ENCODE results near the gene PRKCE. TPM values are rescaled to one million over a fixed set of nuclear protein-coding genes. Genes with fewer than 3 reads are reported as not detected.
A peak's percentile ranks its signal among the peaks of the same experiment; 100 is the strongest.

Gene PRKCE
- total and polyA plus RNA-seq, 7 donors: 3.0 to 21.9 (median 15.8) TPM

DNA sequence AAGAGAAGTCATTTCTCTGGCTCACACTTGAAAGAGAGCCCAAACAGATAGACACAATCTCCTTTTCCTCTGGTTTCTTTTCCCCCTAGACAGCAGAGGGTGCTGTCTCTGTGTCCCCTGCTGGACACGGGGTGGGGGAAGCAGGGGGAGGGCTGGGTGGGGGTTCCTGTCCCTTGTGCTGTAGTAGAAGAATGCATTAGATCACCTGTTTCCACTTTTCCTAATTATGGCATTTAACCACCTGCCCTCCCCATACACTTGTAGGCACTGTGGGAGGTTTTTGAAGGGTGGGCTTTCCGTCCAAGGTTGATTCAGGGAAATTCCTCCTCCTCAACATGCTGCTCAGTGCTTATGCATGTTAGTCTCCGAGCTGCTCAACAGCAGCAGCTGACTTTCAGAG, 439.5 kb downstream of the PRKCE start:
- TF ChIP-seq POLR2AphosphoS5 (IDR thresholded peaks at IDR 0.05): peak in 1 of 4 donors; percentile 5
- TF ChIP-seq, protein P1, sequence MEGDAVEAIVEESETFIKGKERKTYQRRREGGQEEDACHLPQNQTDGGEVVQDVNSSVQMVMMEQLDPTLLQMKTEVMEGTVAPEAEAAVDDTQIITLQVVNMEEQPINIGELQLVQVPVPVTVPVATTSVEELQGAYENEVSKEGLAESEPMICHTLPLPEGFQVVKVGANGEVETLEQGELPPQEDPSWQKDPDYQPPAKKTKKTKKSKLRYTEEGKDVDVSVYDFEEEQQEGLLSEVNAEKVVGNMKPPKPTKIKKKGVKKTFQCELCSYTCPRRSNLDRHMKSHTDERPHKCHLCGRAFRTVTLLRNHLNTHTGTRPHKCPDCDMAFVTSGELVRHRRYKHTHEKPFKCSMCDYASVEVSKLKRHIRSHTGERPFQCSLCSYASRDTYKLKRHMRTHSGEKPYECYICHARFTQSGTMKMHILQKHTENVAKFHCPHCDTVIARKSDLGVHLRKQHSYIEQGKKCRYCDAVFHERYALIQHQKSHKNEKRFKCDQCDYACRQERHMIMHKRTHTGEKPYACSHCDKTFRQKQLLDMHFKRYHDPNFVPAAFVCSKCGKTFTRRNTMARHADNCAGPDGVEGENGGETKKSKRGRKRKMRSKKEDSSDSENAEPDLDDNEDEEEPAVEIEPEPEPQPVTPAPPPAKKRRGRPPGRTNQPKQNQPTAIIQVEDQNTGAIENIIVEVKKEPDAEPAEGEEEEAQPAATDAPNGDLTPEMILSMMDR (IDR thresholded peaks at IDR 0.05): no peak
- 52 to 59% methylated on average over 3 of the region's 3 CpGs for WGBS, 2 donors
- H3K36me3 ChIP-seq: peaks cover 0 to 45% (median 12%) of the 10 kb centered on the region in 4 donors
- DNase-seq: no peak
- H3K27me3 ChIP-seq: no peaks in the 10 kb centered on the region
- intact Hi-C loops (cut with DNase I): loop anchor here (10.0 kb wide), 1 partner anchor 204 kb away; the partner anchor contains the start of gene EPAS1
- H3K4me3 ChIP-seq: no peak overlapping the region
- H3K4me1 ChIP-seq: peaks cover 0 to 7% (median 3%) of the 10 kb centered on the region in 4 donors
- peak overlapping the region in 1 of 4 donors; percentile 16 for H3K27ac ChIP-seq
- H3K9me3 ChIP-seq: no peaks in the 10 kb centered on the region

GRCh38 chr2:46091961-46092667, 440.6 kb downstream of the PRKCE start:
- no peak overlapping the region for H3K4me3 ChIP-seq
- intact Hi-C loops (cut with DNase I): loop anchor here (10.0 kb wide), 1 partner anchor 203 kb away; the partner anchor contains the start of gene EPAS1
- peaks cover 0 to 7% (median 5%) of the 10 kb centered on the region in 4 donors for H3K4me1 ChIP-seq
- peaks cover 0 to 43% (median 12%) of the 10 kb centered on the region in 4 donors for H3K36me3 ChIP-seq
- H3K27me3 ChIP-seq: no peaks in the 10 kb centered on the region
- H3K9me3 ChIP-seq: no peaks in the 10 kb centered on the region
- TF ChIP-seq, protein P1 (IDR thresholded peaks at IDR 0.05): no peak
- TF ChIP-seq POLR2AphosphoS5 (IDR thresholded peaks at IDR 0.05): no peak
- no peak for TF ChIP-seq POLR2A (IDR thresholded peaks at IDR 0.05)
- TF ChIP-seq EP300 (IDR thresholded peaks at IDR 0.05): no peak
- no peak overlapping the region for H3K27ac ChIP-seq
- DNase-seq: peak; percentile 17
- WGBS, 2 donors: 81 to 86% methylated on average over 6 of the region's 6 CpGs

- H3K4me1 ChIP-seq: peaks cover 0 to 26% (median 21%) of the 10 kb centered on the region in 4 donors
- H3K36me3 ChIP-seq: peaks cover 0 to 18% (median 0%) of the 10 kb centered on the region in 4 donors
- no peaks in the 10 kb centered on the region for H3K27me3 ChIP-seq
- H3K4me3 ChIP-seq: no peak overlapping the region
- 78 to 80% methylated on average over 3 of the region's 3 CpGs for WGBS, 2 donors
- no peak for DNase-seq
- no peak overlapping the region for H3K27ac ChIP-seq
- TF ChIP-seq EP300 (IDR thresholded peaks at IDR 0.05) (no peak), POLR2A (IDR thresholded peaks at IDR 0.05) (no peak)
- TF ChIP-seq, protein P1 (IDR thresholded peaks at IDR 0.05): no peak
- no peaks in the 10 kb centered on the region for H3K9me3 ChIP-seq
- intact Hi-C loops (cut with DNase I): loop anchor here (5.0 to 10.0 kb wide), 3 partner anchors 68 to 200 kb away; partner anchors contain the start of gene EPAS1
Observed at GRCh38 chr2:46094689-46095088, 443.2 kb downstream of the PRKCE start.

DNA sequence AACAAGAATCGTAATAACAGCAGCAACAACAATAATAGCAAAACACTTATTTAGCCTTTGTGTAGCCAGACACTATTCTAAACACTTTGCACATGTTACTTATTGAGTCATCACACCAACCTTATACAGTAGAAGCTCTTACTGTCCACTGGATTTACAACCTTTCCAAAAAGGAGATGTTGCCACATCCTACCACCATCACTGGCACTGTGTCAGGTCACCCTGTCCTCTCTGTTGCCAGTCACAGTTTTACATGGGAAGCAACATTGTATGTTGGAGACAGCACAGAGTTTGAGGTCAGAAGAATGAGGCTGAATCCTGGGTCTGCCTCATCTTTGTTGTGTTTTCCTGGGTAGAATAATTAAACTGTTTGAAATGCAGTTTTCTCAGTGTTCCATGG, 444.4 kb downstream of the PRKCE start:
- intact Hi-C loops (cut with DNase I): loop anchor here (5.0 to 10.0 kb wide), 3 partner anchors 66 to 199 kb away; partner anchors contain the start of gene EPAS1
- TF ChIP-seq POLR2A (IDR thresholded peaks at IDR 0.05): no peak
- TF ChIP-seq, protein P1 (IDR thresholded peaks at IDR 0.05): no peak
- TF ChIP-seq POLR2AphosphoS5 (IDR thresholded peaks at IDR 0.05): peak in 1 of 4 donors; percentile 28

More for the DNA sequence above, 444.4 kb downstream of the PRKCE start:
- H3K27me3 ChIP-seq: no peaks in the 10 kb centered on the region
- peak overlapping the region in 3 of 4 donors; percentile 6 to 78 (median 32) for H3K27ac ChIP-seq
- no peak for DNase-seq
- 87 to 91% methylated on average over 1 of the region's 1 CpG for WGBS, 2 donors
- H3K4me3 ChIP-seq: no peak overlapping the region
- H3K36me3 ChIP-seq: peaks cover 0 to 14% (median 2%) of the 10 kb centered on the region in 4 donors
- peaks cover 0 to 26% (median 21%) of the 10 kb centered on the region in 4 donors for H3K4me1 ChIP-seq
- no peaks in the 10 kb centered on the region for H3K9me3 ChIP-seq

Data from sigmoid colon (tissue), 7 donors.